IMR-90 (cell line): Measurements from ENCODE around the gene CHRM1. TPM values are rescaled to one million over a fixed set of nuclear protein-coding genes. Genes with fewer than 3 reads are reported as not detected.

Experiments
- ATAC-seq: fragments of 200-7000 bp; cut with Tn5 transposase; 2 replicates; pipeline ENCODE4 v1.9.1; 2020; ENCODE audit warnings: low read depth, mild to moderate bottlenecking, moderate library complexity
- BruUV-seq: library from RNA; stranded (reverse); fragments of 400-500 nt; replicated peaks from 2 replicates; lab custom pipeline; 2021; lab: Mats Ljungman, UMichigan
- CTCF ChIA-PET: fragments of 300-600 bp; formaldehyde crosslinking; extraction: SDS; loops from one replicate; lab custom pipeline; 2021; ENCODE audit warnings: antibody characterized with exemption; lab: Yijun Ruan, JAX
- POLR2A ChIA-PET: fragments of 300-600 bp; sonication (Branson Sonifier 250); formaldehyde crosslinking; loops from one replicate; lab custom pipeline; 2022; ENCODE audit warnings: antibody characterized with exemption; ENCODE audit not compliant: unreplicated experiment; lab: Charles Lee
- DNase-seq: peaks from one replicate; pipeline ENCODE4 v3.0.0; 2013
- H2AFZ ChIP-seq: replicated peaks from 2 replicates; pipeline ENCODE3; 2013; ENCODE audit warnings: low read length, mild to moderate bottlenecking; ENCODE audit not compliant: poor library complexity
- H2AK5ac ChIP-seq: 2 replicates; pipeline ENCODE4 v1.6.1; 2013; ENCODE audit warnings: low read depth, low read length, inconsistent platforms
- H2AK9ac ChIP-seq: replicated peaks from 2 replicates; pipeline ENCODE3; 2013; ENCODE audit warnings: mild to moderate bottlenecking, low read depth, low read length, moderate library complexity; ENCODE audit not compliant: poor library complexity
- H2BK120ac ChIP-seq: 2 replicates; pipeline ENCODE4 v1.6.1; 2013; ENCODE audit warnings: low read depth, low read length, inconsistent platforms
- H2BK15ac ChIP-seq: 3 replicates; pipeline ENCODE4 v1.6.1; 2013; ENCODE audit warnings: low read depth, low read length, inconsistent platforms
- H2BK20ac ChIP-seq: 2 replicates; pipeline ENCODE4 v1.6.1; 2013; ENCODE audit warnings: low read depth, mild to moderate bottlenecking, inconsistent platforms, low read length, moderate library complexity
- H2BK5ac ChIP-seq: 2 replicates; pipeline ENCODE4 v1.6.1; 2013; ENCODE audit warnings: mild to moderate bottlenecking, low read depth, low read length, inconsistent platforms; ENCODE audit not compliant: poor library complexity, severe bottlenecking
- H3K14ac ChIP-seq: replicated peaks from 2 replicates; pipeline ENCODE4 v1.6.1; 2013; ENCODE audit warnings: low read depth, low read length, inconsistent platforms
- H3K18ac ChIP-seq: 2 replicates; pipeline ENCODE4 v1.6.1; 2013; ENCODE audit warnings: low read depth, low read length, control low read depth
- H3K23ac ChIP-seq: 2 replicates; pipeline ENCODE4 v1.6.1; 2013; ENCODE audit warnings: low read depth, low read length, inconsistent platforms
- H3K27ac ChIP-seq: 2 replicates; pipeline ENCODE4 v1.5.1; 2013; ENCODE audit warnings: mild to moderate bottlenecking, control low read depth, low read length; ENCODE audit not compliant: insufficient read depth
- H3K27me3 ChIP-seq: 2 replicates; pipeline ENCODE4 v1.6.1; 2013; ENCODE audit warnings: low read length; ENCODE audit not compliant: control insufficient read depth, insufficient read depth
- H3K36me3 ChIP-seq: 2 replicates; pipeline ENCODE4 v1.6.1; 2013; ENCODE audit warnings: low read length, mixed read lengths; ENCODE audit not compliant: control insufficient read depth, insufficient read depth
- H3K4ac ChIP-seq: 2 replicates; pipeline ENCODE4 v1.6.1; 2013; ENCODE audit warnings: low read depth, low read length, inconsistent platforms
- H3K4me1 ChIP-seq: 2 replicates; pipeline ENCODE4 v1.6.1; 2013; ENCODE audit warnings: low read length, mixed read lengths; ENCODE audit not compliant: control insufficient read depth, insufficient read depth
- H3K4me2 ChIP-seq: 2 replicates; pipeline ENCODE4 v1.6.1; 2013; ENCODE audit warnings: low read depth, mild to moderate bottlenecking, control low read depth, low read length, moderate library complexity
- H3K4me3 ChIP-seq: 2 replicates; pipeline ENCODE4 v1.5.1; 2013; ENCODE audit warnings: low read depth, mild to moderate bottlenecking, control low read depth, low read length, moderate library complexity; ENCODE audit not compliant: insufficient read depth
- H3K56ac ChIP-seq: 2 replicates; pipeline ENCODE4 v1.6.1; 2013; ENCODE audit warnings: low read length, inconsistent platforms; ENCODE audit not compliant: insufficient read depth; ENCODE audit errors: extremely low read depth
- H3K79me1 ChIP-seq, 2 experiments: 2 replicates each; pipeline ENCODE4 v1.6.1; 2013; ENCODE audit warnings: low read length in 2 of 2, inconsistent platforms in 1 of 2, low read depth in 1 of 2
- H3K9ac ChIP-seq: 2 replicates; pipeline ENCODE4 v1.6.1; 2013; ENCODE audit warnings: low read depth, low read length, control low read depth
- H3K9me1 ChIP-seq: 2 replicates; pipeline ENCODE4 v1.6.1; 2013; ENCODE audit warnings: low read length, inconsistent platforms; ENCODE audit not compliant: insufficient read depth
- H3K9me3 ChIP-seq: 2 replicates; pipeline ENCODE4 v1.6.1; 2013; ENCODE audit warnings: low read length; ENCODE audit not compliant: control insufficient read depth, insufficient read depth
- H4K20me1 ChIP-seq: 2 replicates; pipeline ENCODE4 v1.6.1; 2013; ENCODE audit warnings: low read length, inconsistent platforms; ENCODE audit not compliant: insufficient read depth
- H4K5ac ChIP-seq: 2 replicates; pipeline ENCODE4 v1.6.1; 2013; ENCODE audit warnings: mild to moderate bottlenecking, low read depth, low read length, control low read depth
- H4K8ac ChIP-seq, 2 experiments: 2 replicates each; pipeline ENCODE4 v1.6.1; 2013; ENCODE audit warnings: low read depth in 2 of 2, low read length in 2 of 2, control low read depth in 1 of 2, inconsistent platforms in 1 of 2
- H4K91ac ChIP-seq: 2 replicates; pipeline ENCODE4 v1.6.1; 2013; ENCODE audit warnings: low read depth, low read length, inconsistent platforms; ENCODE audit not compliant: insufficient read depth
- CHD1 ChIP-seq: IDR thresholded peaks from 2 replicates; pipeline ENCODE4 v1.6.1; 2012; ENCODE audit warnings: low read depth, low read length, improper control_type of control experiment
- CTCF ChIP-seq: conservative IDR thresholded peaks from 2 replicates; pipeline ENCODE4 v1.5.1; 2012; ENCODE audit warnings: mild to moderate bottlenecking, low read depth, low read length, improper control_type of control experiment
- FOS ChIP-seq: fragments of 150-350 bp; IDR thresholded peaks from 2 replicates; pipeline ENCODE4 v1.6.1; 2016; ENCODE audit warnings: low read depth, low read length
- MAFK ChIP-seq: IDR thresholded peaks from 2 replicates; pipeline ENCODE4 v1.6.1; 2012; ENCODE audit warnings: low read depth, low read length, improper control_type of control experiment
- MAZ ChIP-seq: IDR thresholded peaks from 2 replicates; pipeline ENCODE4 v1.6.1; 2012; ENCODE audit warnings: low read depth, mild to moderate bottlenecking, low read length, improper control_type of control experiment, moderate library complexity, borderline replicate concordance
- MXI1 ChIP-seq: IDR thresholded peaks from 2 replicates; pipeline ENCODE4 v1.6.1; 2012; ENCODE audit warnings: low read depth, mild to moderate bottlenecking, low read length, moderate library complexity, borderline replicate concordance
- NFE2L2 ChIP-seq: fragments of 150-350 bp; IDR thresholded peaks from 2 replicates; pipeline ENCODE4 v1.6.1; 2016; ENCODE audit warnings: low read depth, mild to moderate bottlenecking, low read length
- POLR2A ChIP-seq: IDR thresholded peaks from 2 replicates; pipeline ENCODE4 v1.6.1; 2012; ENCODE audit warnings: mild to moderate bottlenecking, low read depth, low read length
- RCOR1 ChIP-seq: IDR thresholded peaks from 2 replicates; pipeline ENCODE4 v1.6.1; 2012; ENCODE audit warnings: mild to moderate bottlenecking, low read length, improper control_type of control experiment; ENCODE audit not compliant: insufficient replicate concordance
- RFX5 ChIP-seq: IDR thresholded peaks from 2 replicates; pipeline ENCODE4 v1.8.0; 2012; ENCODE audit warnings: low read depth, mild to moderate bottlenecking, low read length, moderate library complexity
- SMC3 ChIP-seq: fragments of 150-350 bp; IDR thresholded peaks from 2 replicates; pipeline ENCODE4 v1.6.1; 2016; ENCODE audit warnings: low read depth, mild to moderate bottlenecking, antibody characterized with exemption, low read length, moderate library complexity
- USF2 ChIP-seq: fragments of 150-350 bp; IDR thresholded peaks from 2 replicates; pipeline ENCODE4 v1.6.1; 2017; ENCODE audit warnings: mild to moderate bottlenecking, antibody characterized with exemption, low read length, low read depth
- WGBS, 2 experiments: methylation state at CpG; one replicate each; pipeline versions ENCODE4 v1.1.5 to v1.1.7; 2013; ENCODE audit warnings: missing lambda C conversion rate in 2 of 2; ENCODE audit not compliant: insufficient read length in 1 of 2; ENCODE audit errors: extremely low coverage in 2 of 2; 5-methylcytosine and 5-hydroxymethylcytosine counted together
- dilution Hi-C: fragments of 300-500 bp; cut with HindIII; formaldehyde crosslinking; loops from one replicate; pipeline ENCODE4 v1.14.3; 2018; ENCODE audit warnings: low sequenced_read_pairs; ENCODE audit not compliant: unreplicated experiment
- in situ Hi-C: fragments of 300-500 bp; cut with MboI; formaldehyde crosslinking; loops from 3 replicates; pipeline ENCODE4 v1.14.3; 2019; ENCODE audit warnings: low sequenced_read_pairs, inconsistent platforms, mixed read lengths
- intact Hi-C: fragments of 100-400 bp; cut with micrococcal nuclease; formaldehyde crosslinking; loops from 2 replicates; pipeline ENCODE4 v1.10.0; 2022
- polyA plus RNA-seq, 3 experiments: library from polyadenylated mRNA; depleted of rRNA; stranded (reverse); fragments of >200 nt; gene quantifications; 2 replicates each; pipeline ENCODE4 v1.2.3, GENCODE V29; 2012; ENCODE audit warnings: low replicate concordance in 1 of 3
- total RNA-seq: library from RNA; depleted of rRNA; stranded (reverse); fragments of >200 nt; gene quantifications from 2 replicates; pipeline ENCODE4 v1.2.3, GENCODE V29; 2012

The CHRM1 gene
- total and polyA plus RNA-seq, 2 of the 4 experiments (the other 2 are of a cell fraction) = not detected

- no peaks in the 10 kb centered on the region for H3K36me3 ChIP-seq
- no peaks in the 10 kb centered on the region for H3K27me3 ChIP-seq
- no peak overlapping the region for H2AFZ ChIP-seq
- DNase-seq (no peak), ATAC-seq (no peak)
- no peak overlapping the region for H3K9ac ChIP-seq
- no peak overlapping the region for H3K4ac ChIP-seq
- no peak overlapping the region for H4K5ac ChIP-seq
- no peak overlapping the region for H2BK5ac ChIP-seq
- no peak overlapping the region for H3K4me2 ChIP-seq
- peak overlapping the region; percentile 56; the same call in 1 of the 2 replicates for H3K27ac ChIP-seq
- BruUV-seq = no TSS peak
- H3K14ac ChIP-seq = no peak overlapping the region
- H3K56ac ChIP-seq = no peak overlapping the region
- ChIA-PET POLR2A (no interaction called here), CTCF (interaction anchor here (0.9 to 1.2 kb wide), 2 partner anchors 12 to 88 kb away, joined by 3 read pairs; no protein-coding TSS in a partner anchor)
- H4K20me1 ChIP-seq = no peaks in the 10 kb centered on the region
- no peak overlapping the region for H3K23ac ChIP-seq
- no peak overlapping the region for H2BK120ac ChIP-seq
- WGBS, 2 experiments = no CpG with 5 or more reads among the region's 7 CpGs
- in situ Hi-C loops (loop anchor here (25.0 kb wide), 2 partner anchors 488 to 787 kb away; partner anchors contain the start of gene ATL3), intact Hi-C loops (no loop called here), dilution Hi-C loops (no loop called here)
- no peak overlapping the region for H3K18ac ChIP-seq
- no peak overlapping the region for H2AK5ac ChIP-seq
- no peak overlapping the region for H4K8ac ChIP-seq
- no peak overlapping the region for H2BK15ac ChIP-seq
- H2BK20ac ChIP-seq = no peak overlapping the region
- H3K9me1 ChIP-seq = no peaks in the 10 kb centered on the region; the same call in 1 of the 2 replicates
- no peak for TF ChIP-seq RFX5
- no peak for TF ChIP-seq CTCF
- no peak for TF ChIP-seq MXI1
- no peak for TF ChIP-seq POLR2A
- TF ChIP-seq CHD1 = no peak
- TF ChIP-seq MAZ = no peak
- no peak for TF ChIP-seq SMC3
- no peak for TF ChIP-seq NFE2L2
- no peak for TF ChIP-seq FOS
- no peak for TF ChIP-seq USF2
- TF ChIP-seq RCOR1 = no peak
- no peak for TF ChIP-seq MAFK
- H3K9me3 ChIP-seq = no peaks in the 10 kb centered on the region
- peaks cover 4 to 16% of the 10 kb centered on the region in 2 experiments; a peak in 3 of 4 replicates for H3K79me1 ChIP-seq
- no peak overlapping the region for H2AK9ac ChIP-seq
- no peak overlapping the region for H3K4me3 ChIP-seq
- H4K91ac ChIP-seq = no peak overlapping the region
- H3K4me1 ChIP-seq = peaks cover 11% of the 10 kb centered on the region
These were observed 46.3 kb downstream of the CHRM1 start for GRCh38 chr11:62874851-62875250.
